Adrenal gland (tissue), 12 donors: ENCODE measurements around the gene SVIL. TPM values are rescaled to one million over a fixed set of nuclear protein-coding genes. Genes with fewer than 3 reads are reported as not detected.

Experiments used
- DNase-seq, 7 donors: peaks; one replicate each; pipeline ENCODE4 v3.0.0-alpha.2; 2019 to 2020
- H3K27ac ChIP-seq, 5 donors: fragments of 200-600 bp; sonication (generic) in 4 of 5; 1 replicate in 3 of 5; 2 replicates in 2 of 5; pipeline versions ENCODE4 v1.5.1 to v1.8.0; 2016 to 2020; ENCODE audit warnings: mild to moderate bottlenecking in 1 of 5
- H3K27me3 ChIP-seq: fragments of 200-600 bp; 2 replicates; pipeline ENCODE4 v1.8.0; 2021
- H3K36me3 ChIP-seq, 2 donors: fragments of 200-600 bp; replicated peaks in 1 of 2; 1 replicate in 1 of 2; 2 replicates in 1 of 2; pipeline versions ENCODE4 v1.5.1 to v1.8.0; 2018 to 2022
- H3K4me1 ChIP-seq, 2 donors: fragments of 200-600 bp; replicated peaks in 1 of 2; 1 replicate in 1 of 2; 2 replicates in 1 of 2; pipeline versions ENCODE4 v1.5.1 to v1.8.0; 2018 to 2021
- H3K4me3 ChIP-seq, 4 donors: fragments of 200-600 bp; sonication (generic) in 3 of 4; one replicate each; pipeline ENCODE4 v1.5.1; 2016 to 2018
- H3K9me3 ChIP-seq, 3 donors: fragments of 200-600 bp; sonication (generic) in 1 of 3; replicated peaks in 1 of 3; 1 replicate in 2 of 3; 2 replicates in 1 of 3; pipeline versions ENCODE4 v1.5.1 to v1.8.0; 2016 to 2021
- CTCF ChIP-seq, 6 experiments: fragments of 450-650 bp in 4 of 6; fragments of 200-600 bp in 2 of 6; sonication (generic) in 1 of 6; IDR thresholded peaks; 1 replicate in 5 of 6; 2 replicates in 1 of 6; pipeline versions ENCODE4 v1.5.1 to v1.8.0; 2016 to 2021; ENCODE audit warnings: antibody characterized with exemption in 6 of 6, mild to moderate bottlenecking in 2 of 6, moderate library complexity in 1 of 6
- POLR2A ChIP-seq, 2 donors: fragments of 450-650 bp; IDR thresholded peaks; one replicate each; pipeline ENCODE4 v1.6.1; 2017; ENCODE audit warnings: antibody characterized with exemption in 2 of 2, mild to moderate bottlenecking in 2 of 2, moderate library complexity in 1 of 2
- WGBS, 4 donors: extraction: QIAGEN DNeasy Blood & Tissue Kit in 2 of 4; methylation state at CpG; one replicate each; pipeline versions ENCODE4 v1.1.5 to v1.1.7; 2013 to 2017; 5-methylcytosine and 5-hydroxymethylcytosine counted together
- intact Hi-C, 2 donors: fragments of 100-400 bp; cut with DNase I; formaldehyde crosslinking; loops; one replicate each; pipeline versions ENCODE4 v1.14.1 to v1.15.0; 2022 to 2023
- polyA plus RNA-seq, 3 donors: library from polyadenylated mRNA; stranded (reverse); fragments of 200-250 nt in 2 of 3; fragments of 350-450 nt in 1 of 3; fragmentation: Illumina TruSeq in 1 of 3; extraction: RNeasy Lipid Tissue Mini Kit (QIAGEN cat#74804) in 1 of 3; gene quantifications; one replicate each; pipeline ENCODE4 v1.2.3, GENCODE V29; 2013 to 2014
- total RNA-seq, 9 donors: library from RNA; depleted of rRNA in 4 of 9; stranded (reverse); fragments of >200 nt in 4 of 9; fragments of 120-200 nt in 1 of 9; fragmentation: NEBNext Ultra II Directional in 1 of 9; extraction: Animal tissue kit (Norgen Biotek cat#: 25700) in 1 of 9; gene quantifications; one replicate each; pipeline versions ENCODE4 v1.1.0 to v1.2.4, GENCODE V29; 2013 to 2023
- donor health status: healthy with polysubstance abuse.
- donor health status: Bipolar disorder and iron deficiency.
- donor health status: DM: yes; HTN: yes; CAD: no.
- donor health status: DM: no; HTN: no; CAD: no.
- donor health status: DM: no; HTN: no; CAD: no.
- donor health status: DM: yes; HTN: yes; CAD: no.

The SVIL gene
- total and polyA plus RNA-seq, 12 donors = 6.7 to 73.1 (median 26.0) TPM

GRCh38 chr10:29417324-29417723 lies 217.4 kb downstream of the SVIL start:
- no peak overlapping the region for H3K27ac ChIP-seq
- H3K36me3 ChIP-seq = peaks cover 0 to 29% of the 10 kb centered on the region in 2 donors
- WGBS, 4 donors = 88 to 92% (median 88%) methylated on average over 3 of the region's 3 CpGs
- TF ChIP-seq POLR2A (IDR thresholded peaks at IDR 0.05) (no peak), CTCF (IDR thresholded peaks at IDR 0.05) (no peak)
- H3K4me1 ChIP-seq = peaks cover 25 to 71% of the 10 kb centered on the region in 2 donors
- intact Hi-C loops = no loop called here
- no peak overlapping the region for H3K4me3 ChIP-seq
- no peaks in the 10 kb centered on the region for H3K9me3 ChIP-seq
- no peaks in the 10 kb centered on the region for H3K27me3 ChIP-seq
- DNase-seq = no peak

- peaks cover 0 to 18% of the 10 kb centered on the region in 2 donors for H3K36me3 ChIP-seq
- H3K9me3 ChIP-seq = no peaks in the 10 kb centered on the region
- peak overlapping the region in 1 of 5 donors; percentile 33 for H3K27ac ChIP-seq
- 40 to 73% (median 59%) methylated on average over 2 of the region's 2 CpGs for WGBS, 4 donors
- intact Hi-C loops = no loop called here
- H3K4me1 ChIP-seq = peaks cover 36 to 79% of the 10 kb centered on the region in 2 donors
- H3K4me3 ChIP-seq = no peak overlapping the region
- DNase-seq = no peak
- H3K27me3 ChIP-seq = no peaks in the 10 kb centered on the region
- TF ChIP-seq CTCF (IDR thresholded peaks at IDR 0.05) = no peak
- TF ChIP-seq POLR2A (IDR thresholded peaks at IDR 0.05) = no peak
Observed at GRCh38 chr10:29415876-29416275, 218.9 kb downstream of the SVIL start.

GRCh38 chr10:29414501-29414900 lies 220.3 kb downstream of the SVIL start:
- no peak for DNase-seq
- Histone ChIP-seq H3K27me3 (no peaks in the 10 kb centered on the region), H3K36me3 (peaks cover 0 to 11% of the 10 kb centered on the region in 2 donors), H3K4me3 (no peak overlapping the region), H3K9me3 (no peaks in the 10 kb centered on the region), H3K27ac (peak overlapping the region in 2 of 5 donors; percentile 26 to 40), H3K4me1 (peaks cover 36 to 75% of the 10 kb centered on the region in 2 donors)
- TF ChIP-seq CTCF (IDR thresholded peaks at IDR 0.05) (no peak), POLR2A (IDR thresholded peaks at IDR 0.05) (no peak)
- WGBS, 4 donors = 26 to 42% (median 30%) methylated on average over 1 of the region's 1 CpG
- intact Hi-C loops = no loop called here

GRCh38 chr10:29412485-29412884 lies 222.3 kb downstream of the SVIL start:
- 40 to 49% (median 45%) methylated on average over 3 of the region's 3 CpGs for WGBS, 4 donors
- TF ChIP-seq POLR2A (IDR thresholded peaks at IDR 0.05) = no peak
- TF ChIP-seq CTCF (IDR thresholded peaks at IDR 0.05) = no peak
- peaks cover 36 to 59% of the 10 kb centered on the region in 2 donors for H3K4me1 ChIP-seq

More at GRCh38 chr10:29412485-29412884, 222.3 kb downstream of the SVIL start:
- H3K36me3 ChIP-seq = peaks cover 0 to 5% of the 10 kb centered on the region in 2 donors
- intact Hi-C loops = no loop called here
- H3K27me3 ChIP-seq = no peaks in the 10 kb centered on the region
- no peaks in the 10 kb centered on the region for H3K9me3 ChIP-seq
- peak overlapping the region in 4 of 5 donors; percentile 13 to 70 (median 52) for H3K27ac ChIP-seq
- peak overlapping the region in 1 of 4 donors; percentile 28 for H3K4me3 ChIP-seq
- peak in 1 of 7 donors; percentile 32 for DNase-seq
